Right lung (tissue), 10 donors: Measurements from ENCODE around the gene FOXJ2. TPM values are rescaled to one million over a fixed set of nuclear protein-coding genes. Genes with fewer than 3 reads are reported as not detected.
"Not testable (repeated sequence)": the region's sequence is repeated elsewhere in the genome, so short reads cannot be mapped to it uniquely, and the experiment has no call there.

Experiments used
- DNase-seq, 2 donors: peaks; one replicate each; pipeline ENCODE4 v3.0.0-alpha.2; 2013
- long read RNA-seq, 8 donors: transcript quantifications; one replicate each; lab custom pipeline, GENCODE V29; 2026
- polyA plus RNA-seq, 5 donors: library from polyadenylated mRNA; unstranded; fragments of 120-200 nt; gene quantifications; one replicate each; pipeline versions ENCODE4 v1.2.1 to v1.2.3, GENCODE V29; 2013; ENCODE audit warnings: inconsistent platforms in 1 of 5, low replicate concordance in 1 of 5; ENCODE audit not compliant: insufficient read length in 5 of 5, insufficient read depth in 1 of 5

The FOXJ2 gene
- polyA plus RNA-seq = 10 to 100 TPM; 21.8 to 26.8 (median 24.7) TPM
- long read RNA-seq, donor 1, full-length matches to known transcripts = 2 of 13 reads
- long read RNA-seq, donor 1, partial matches to known transcripts = 11 of 13 reads
- long read RNA-seq, donor 1, other reads (novel, unspliced or antisense) = 0 of 13 reads
- long read RNA-seq, donor 2, full-length matches to known transcripts = 1 of 1 reads
- long read RNA-seq, donor 2, partial matches to known transcripts = 0 of 1 reads
- long read RNA-seq, donor 2, other reads (novel, unspliced or antisense) = 0 of 1 reads
- long read RNA-seq, donor 3, full-length matches to known transcripts = 2 of 2 reads
- long read RNA-seq, donor 3, partial matches to known transcripts = 0 of 2 reads
- long read RNA-seq, donor 3, other reads (novel, unspliced or antisense) = 0 of 2 reads
- long read RNA-seq, donor 4 = 0 reads
- long read RNA-seq, donor 5, partial matches to known transcripts = 11 of 11 reads
- long read RNA-seq, donor 5, other reads (novel, unspliced or antisense) = 0 of 11 reads
- long read RNA-seq, donor 6, partial matches to known transcripts = 6 of 8 reads
- long read RNA-seq, donor 6, other reads (novel, unspliced or antisense) = 0 of 8 reads
- long read RNA-seq, donor 7, full-length matches to known transcripts = 2 of 2 reads
- long read RNA-seq, donor 7, partial matches to known transcripts = 0 of 2 reads
- long read RNA-seq, donor 7, other reads (novel, unspliced or antisense) = 0 of 2 reads
- long read RNA-seq, donor 8 = 0 reads

GRCh38 chr12:8032242-8033152, at the start of gene FOXJ2:
FOXJ2 (plus strand) TSS chr12:8032716; CDS start chr12:8039833, 7,117 bp downstream.
- DNase-seq = peak; percentile 83 to 84

- not testable (repeated sequence) for DNase-seq
Measured at GRCh38 chr12:7983019-7983418, 49.5 kb upstream of the FOXJ2 start.

GRCh38 chr12:7983460-7983859, 49.1 kb upstream of the FOXJ2 start:
- DNase-seq = not testable (repeated sequence)

GRCh38 chr12:7984900-7985299, 47.6 kb upstream of the FOXJ2 start:
- no peak for DNase-seq

GRCh38 chr12:7985802-7986418, 46.6 kb upstream of the FOXJ2 start:
- DNase-seq = no peak

- no peak for DNase-seq
Measured at GRCh38 chr12:7989827-7990491, 42.6 kb upstream of the FOXJ2 start.

GRCh38 chr12:7991535-7991934, 41.0 kb upstream of the FOXJ2 start:
- DNase-seq = no peak

- DNase-seq = no peak
Measured at GRCh38 chr12:7994731-7995205, 37.7 kb upstream of the FOXJ2 start.

GRCh38 chr12:7995266-7995963, 37.1 kb upstream of the FOXJ2 start:
- DNase-seq = peak; percentile 47 to 68

GRCh38 chr12:8000827-8001226, 31.7 kb upstream of the FOXJ2 start:
- not testable (repeated sequence) for DNase-seq

- not testable (repeated sequence) for DNase-seq
Measured at GRCh38 chr12:8001496-8001895, 31.0 kb upstream of the FOXJ2 start.

- DNase-seq = not testable (repeated sequence)
Measured at GRCh38 chr12:8004897-8005296, 27.6 kb upstream of the FOXJ2 start.

GRCh38 chr12:8011331-8011730, 21.2 kb upstream of the FOXJ2 start:
- no peak for DNase-seq

- DNase-seq = no peak
Measured at GRCh38 chr12:8012651-8013309, 19.7 kb upstream of the FOXJ2 start.

GRCh38 chr12:8014836-8015235, 17.7 kb upstream of the FOXJ2 start:
- no peak for DNase-seq

GRCh38 chr12:8018213-8018612, 14.3 kb upstream of the FOXJ2 start:
- not testable (repeated sequence) for DNase-seq

- no peak for DNase-seq
Measured at GRCh38 chr12:8018666-8019581, 13.6 kb upstream of the FOXJ2 start.

GRCh38 chr12:8026291-8026900, 6.1 kb upstream of the FOXJ2 start:
- peak; percentile 97 to 99 for DNase-seq
